MG63 (cell line): ENCODE measurements around the gene DBNL. TPM values are rescaled to one million over a fixed set of nuclear protein-coding genes. Genes with fewer than 3 reads are reported as not detected.

Experiments
- DNase-seq: peaks from one replicate; pipeline ENCODE4 v3.0.0-alpha.2; 2020
- H3K27me3 ChIP-seq: fragments of 250-450 bp; sonication (Bioruptor Pico); 2 replicates; pipeline ENCODE4 v1.5.1; 2020; ENCODE audit warnings: mild to moderate bottlenecking, moderate library complexity
- H3K36me3 ChIP-seq: fragments of 250-450 bp; sonication (Bioruptor Pico); 2 replicates; pipeline ENCODE4 v1.5.1; 2020; ENCODE audit warnings: mild to moderate bottlenecking, moderate library complexity
- H3K4me3 ChIP-seq: fragments of 250-450 bp; sonication (Bioruptor Pico); 2 replicates; pipeline ENCODE4 v1.5.1; 2020; ENCODE audit warnings: mild to moderate bottlenecking, moderate library complexity
- H3K9me3 ChIP-seq: fragments of 250-450 bp; sonication (Bioruptor Pico); 2 replicates; pipeline ENCODE4 v1.5.1; 2020; ENCODE audit warnings: mild to moderate bottlenecking, moderate library complexity
- total RNA-seq: library from RNA; depleted of rRNA; stranded (reverse); fragments of >200 nt; shearing (Covaris generic); gene quantifications from 2 replicates; pipeline ENCODE4 v1.2.3, GENCODE V29; 2014; ENCODE audit warnings: low replicate concordance

DBNL gene
- total RNA-seq, 1 experiment from 2014 or later, result 166 TPM

- H3K9me3 ChIP-seq, result no peaks in the 10 kb centered on the region
- no peak overlapping the region for H3K4me3 ChIP-seq
- no peak for DNase-seq
- H3K36me3 ChIP-seq, result peaks cover 52% of the 10 kb centered on the region
- H3K27me3 ChIP-seq, result no peaks in the 10 kb centered on the region
Observed at GRCh38 chr7:44057849-44058758, 13.6 kb downstream of the DBNL start.

GRCh38 chr7:44058759-44059218 is 14.3 kb downstream of the DBNL start:
- no peak overlapping the region for H3K4me3 ChIP-seq
- peaks cover 48% of the 10 kb centered on the region for H3K36me3 ChIP-seq
- no peaks in the 10 kb centered on the region for H3K9me3 ChIP-seq
- no peaks in the 10 kb centered on the region for H3K27me3 ChIP-seq
- DNase-seq, result no peak

- no peak for DNase-seq
- Histone ChIP-seq H3K36me3 (peaks cover 41% of the 10 kb centered on the region), H3K4me3 (no peak overlapping the region), H3K9me3 (no peaks in the 10 kb centered on the region), H3K27me3 (no peaks in the 10 kb centered on the region)
Observed at GRCh38 chr7:44059219-44060090, 15.0 kb downstream of the DBNL start.

- Histone ChIP-seq H3K9me3 (no peaks in the 10 kb centered on the region), H3K4me3 (no peak overlapping the region), H3K36me3 (peaks cover 34% of the 10 kb centered on the region), H3K27me3 (no peaks in the 10 kb centered on the region)
- no peak for DNase-seq
Observed at GRCh38 chr7:44060091-44060947, 15.8 kb downstream of the DBNL start.

- no peak overlapping the region for H3K4me3 ChIP-seq
- H3K27me3 ChIP-seq, result no peaks in the 10 kb centered on the region
- DNase-seq, result no peak
- peaks cover 32% of the 10 kb centered on the region for H3K36me3 ChIP-seq
- H3K9me3 ChIP-seq, result no peaks in the 10 kb centered on the region
Observed at GRCh38 chr7:44060948-44061644, 16.6 kb downstream of the DBNL start.

- peaks cover 26% of the 10 kb centered on the region for H3K36me3 ChIP-seq
- no peak for DNase-seq
- no peaks in the 10 kb centered on the region for H3K9me3 ChIP-seq
- H3K4me3 ChIP-seq, result no peak overlapping the region
- no peaks in the 10 kb centered on the region for H3K27me3 ChIP-seq
Observed at GRCh38 chr7:44061645-44062179, 17.2 kb downstream of the DBNL start.

- H3K36me3 ChIP-seq, result peaks cover 23% of the 10 kb centered on the region
- DNase-seq, result no peak
- H3K9me3 ChIP-seq, result no peaks in the 10 kb centered on the region
- no peaks in the 10 kb centered on the region for H3K27me3 ChIP-seq
- H3K4me3 ChIP-seq, result no peak overlapping the region
Observed at GRCh38 chr7:44062180-44062902, 17.8 kb downstream of the DBNL start.

- DNase-seq, result no peak
- no peaks in the 10 kb centered on the region for H3K27me3 ChIP-seq
- H3K9me3 ChIP-seq, result no peaks in the 10 kb centered on the region
- H3K36me3 ChIP-seq, result peaks cover 19% of the 10 kb centered on the region
- H3K4me3 ChIP-seq, result no peak overlapping the region
Observed at GRCh38 chr7:44062903-44063295, 18.4 kb downstream of the DBNL start.

GRCh38 chr7:44063547-44063893 is 19.0 kb downstream of the DBNL start:
- no peak for DNase-seq
- Histone ChIP-seq H3K9me3 (no peaks in the 10 kb centered on the region), H3K27me3 (no peaks in the 10 kb centered on the region), H3K36me3 (peaks cover 14% of the 10 kb centered on the region), H3K4me3 (no peak overlapping the region)

GRCh38 chr7:44063894-44064651 is 19.6 kb downstream of the DBNL start:
- DNase-seq, result no peak

GRCh38 chr7:44064791-44065430 is 20.4 kb downstream of the DBNL start:
- Histone ChIP-seq H3K36me3 (peaks cover 5% of the 10 kb centered on the region), H3K4me3 (no peak overlapping the region), H3K27me3 (no peaks in the 10 kb centered on the region), H3K9me3 (no peaks in the 10 kb centered on the region)
- no peak for DNase-seq

More at GRCh38 chr7:44063894-44064651, 19.6 kb downstream of the DBNL start:
- Histone ChIP-seq H3K36me3 (peaks cover 9% of the 10 kb centered on the region), H3K27me3 (no peaks in the 10 kb centered on the region), H3K9me3 (no peaks in the 10 kb centered on the region), H3K4me3 (no peak overlapping the region)

GRCh38 chr7:44065431-44066110 is 21.1 kb downstream of the DBNL start, which contains the start of gene PGAM2:
PGAM2 (minus strand) TSS chr7:44065567; CDS start chr7:44065529, 38 bp downstream.
- Histone ChIP-seq H3K36me3 (peaks cover 5% of the 10 kb centered on the region), H3K4me3 (no peak within 1 kb of the TSS), H3K9me3 (no peaks in the 10 kb centered on the region), H3K27me3 (no peaks in the 10 kb centered on the region)
- DNase-seq, result peak; percentile 23

- H3K36me3 ChIP-seq, result peaks cover 2% of the 10 kb centered on the region
- no peaks in the 10 kb centered on the region for H3K9me3 ChIP-seq
- no peaks in the 10 kb centered on the region for H3K27me3 ChIP-seq
- DNase-seq, result no peak
- H3K4me3 ChIP-seq, result no peak overlapping the region
Observed at GRCh38 chr7:44066111-44066460, 21.6 kb downstream of the DBNL start.
